NOMO-1 treated with dmso at 0.1 percent for 144 hours (cell line): ENCODE results near the gene CLEC3B.
"Not testable (repeated sequence)": the region's sequence is repeated elsewhere in the genome, so short reads cannot be mapped to it uniquely, and the experiment has no call there.

Experiments used
- DNase-seq: peaks from one replicate; lab custom pipeline; 2025; ENCODE audit not compliant: unreplicated experiment; lab: John Stamatoyannopoulos, UW

The CLEC3B gene

DNA sequence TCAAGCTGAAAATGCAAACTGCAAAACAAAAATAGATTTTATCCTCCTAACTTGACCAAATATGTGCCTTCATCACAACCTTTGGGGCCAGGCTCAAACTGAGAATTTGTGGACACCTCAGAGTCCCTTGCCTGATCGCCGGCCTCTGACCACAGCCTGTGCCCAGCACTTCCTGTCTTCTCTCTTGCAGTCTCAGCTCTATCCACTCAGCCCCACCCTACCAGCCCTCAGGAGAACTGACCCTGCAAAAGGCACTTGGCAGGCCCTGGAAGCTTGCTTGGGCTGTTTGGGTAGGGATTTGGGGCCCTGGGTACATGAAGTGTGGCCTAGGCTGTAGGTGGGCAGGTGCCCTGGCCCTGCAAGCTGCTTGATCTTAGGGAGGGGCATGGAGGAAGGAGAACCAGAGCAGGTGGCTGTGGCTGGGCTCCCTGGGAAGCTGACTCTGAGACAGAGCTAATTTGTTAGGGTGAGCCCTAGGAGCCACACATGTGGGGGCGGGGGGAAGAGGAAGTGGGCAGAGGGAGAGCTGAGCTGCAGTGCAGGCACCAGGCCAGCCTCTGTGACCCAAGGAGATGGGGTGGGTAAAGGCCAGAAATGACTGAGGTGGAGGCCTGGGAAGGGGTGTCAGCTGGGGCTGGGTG, 8.6 kb downstream of the CLEC3B start:
- peak; percentile 83 for DNase-seq

DNA sequence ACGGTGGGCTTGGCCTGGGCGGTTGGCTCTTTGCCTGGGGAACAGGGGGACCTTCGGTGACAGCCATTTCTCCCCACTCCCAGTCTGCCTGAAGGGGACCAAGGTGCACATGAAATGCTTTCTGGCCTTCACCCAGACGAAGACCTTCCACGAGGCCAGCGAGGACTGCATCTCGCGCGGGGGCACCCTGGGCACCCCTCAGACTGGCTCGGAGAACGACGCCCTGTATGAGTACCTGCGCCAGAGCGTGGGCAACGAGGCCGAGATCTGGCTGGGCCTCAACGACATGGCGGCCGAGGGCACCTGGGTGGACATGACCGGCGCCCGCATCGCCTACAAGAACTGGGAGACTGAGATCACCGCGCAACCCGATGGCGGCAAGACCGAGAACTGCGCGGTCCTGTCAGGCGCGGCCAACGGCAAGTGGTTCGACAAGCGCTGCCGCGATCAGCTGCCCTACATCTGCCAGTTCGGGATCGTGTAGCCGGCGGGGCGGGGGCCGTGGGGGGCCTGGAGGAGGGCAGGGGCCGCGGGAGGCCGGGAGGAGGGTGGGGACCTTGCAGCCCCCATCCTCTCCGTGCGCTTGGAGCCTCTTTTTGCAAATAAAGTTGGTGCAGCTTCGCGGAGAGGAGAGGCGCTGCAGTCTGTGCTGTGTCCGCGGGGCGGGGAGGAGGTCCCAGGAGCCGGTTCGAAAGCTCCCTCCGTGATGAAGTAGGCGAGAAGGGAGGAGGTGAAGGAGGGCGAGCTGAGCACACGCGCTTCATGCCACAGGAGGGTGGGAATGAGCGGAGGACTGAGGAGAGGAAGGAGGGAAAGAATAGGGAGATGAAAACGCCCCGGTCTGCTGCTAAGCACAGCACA, 9.6 kb downstream of the CLEC3B start:
- DNase-seq = no peak

DNA sequence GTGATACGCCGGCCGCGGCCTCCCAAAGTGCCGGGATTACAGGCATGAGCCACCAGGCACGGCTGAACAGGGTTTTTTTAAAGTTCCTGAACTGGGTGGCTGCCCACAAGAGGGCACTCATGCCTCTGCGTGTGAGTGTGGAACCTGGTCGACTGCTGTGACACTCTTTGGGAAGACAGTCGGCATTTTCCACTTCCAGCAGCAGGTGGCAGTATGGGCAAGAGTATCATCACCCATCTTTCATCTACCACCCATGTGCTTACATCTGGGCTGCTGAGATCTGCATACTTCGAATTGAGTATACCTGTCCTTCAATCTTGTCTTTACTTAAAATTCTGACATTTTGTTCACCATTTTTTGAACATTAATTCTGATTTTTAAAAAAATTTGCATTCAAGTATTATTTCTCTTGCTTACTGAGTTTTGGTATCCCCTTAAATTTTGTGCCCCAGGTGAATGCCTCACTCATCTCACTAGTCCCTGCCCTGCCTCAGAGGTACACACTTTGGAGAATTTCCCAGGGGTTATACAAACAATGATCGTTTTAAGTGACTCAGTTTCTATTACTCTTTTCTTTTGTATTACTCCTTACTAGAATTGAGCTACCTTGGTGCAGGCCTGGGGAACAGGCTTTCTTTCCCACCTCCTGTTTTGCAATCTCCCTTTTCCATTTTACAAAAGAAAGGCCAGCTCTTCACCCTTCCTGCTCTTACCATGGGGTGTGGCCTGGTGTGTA, 11.8 kb downstream of the CLEC3B start:
- peak; percentile 80 for DNase-seq

DNA sequence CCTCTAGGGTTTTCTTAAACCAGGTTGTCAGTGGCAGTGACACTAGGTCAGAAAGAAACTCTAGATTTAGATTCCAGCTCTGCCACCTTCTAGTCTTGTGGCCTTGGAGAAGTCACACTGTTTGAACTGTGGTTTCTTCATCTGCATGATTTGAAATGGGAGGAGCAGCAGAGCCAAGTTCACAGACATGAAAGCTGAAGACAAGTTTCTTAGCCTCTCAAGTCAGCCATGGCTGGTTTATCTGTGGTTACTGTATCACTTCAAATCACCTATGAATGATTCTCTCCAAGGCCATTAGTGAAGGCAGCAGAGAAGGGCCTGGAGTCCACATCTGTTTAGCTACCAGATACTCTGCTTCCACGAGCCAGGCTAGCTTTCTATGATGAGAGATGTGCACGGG, 15.6 kb downstream of the CLEC3B start:
- no peak for DNase-seq

DNA sequence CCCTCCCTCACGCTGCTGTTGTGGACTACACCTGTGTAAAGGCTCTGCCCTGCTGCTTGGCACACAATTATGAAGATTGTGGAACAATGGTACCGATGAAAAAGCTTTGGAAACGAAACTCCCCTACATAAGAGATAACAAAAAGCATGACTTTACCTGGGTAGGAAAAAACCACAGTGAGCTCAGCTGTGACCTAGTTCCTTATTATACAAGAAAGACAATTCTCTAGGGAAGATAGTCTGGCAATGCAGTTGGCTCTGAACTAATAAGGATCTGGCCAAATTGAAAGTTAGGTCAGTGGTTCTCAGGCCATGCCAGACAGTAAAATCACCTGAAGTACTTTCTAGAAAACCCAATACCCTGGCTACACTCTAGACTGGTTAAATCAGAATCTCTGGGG, 16.1 kb downstream of the CLEC3B start:
- no peak for DNase-seq

DNA sequence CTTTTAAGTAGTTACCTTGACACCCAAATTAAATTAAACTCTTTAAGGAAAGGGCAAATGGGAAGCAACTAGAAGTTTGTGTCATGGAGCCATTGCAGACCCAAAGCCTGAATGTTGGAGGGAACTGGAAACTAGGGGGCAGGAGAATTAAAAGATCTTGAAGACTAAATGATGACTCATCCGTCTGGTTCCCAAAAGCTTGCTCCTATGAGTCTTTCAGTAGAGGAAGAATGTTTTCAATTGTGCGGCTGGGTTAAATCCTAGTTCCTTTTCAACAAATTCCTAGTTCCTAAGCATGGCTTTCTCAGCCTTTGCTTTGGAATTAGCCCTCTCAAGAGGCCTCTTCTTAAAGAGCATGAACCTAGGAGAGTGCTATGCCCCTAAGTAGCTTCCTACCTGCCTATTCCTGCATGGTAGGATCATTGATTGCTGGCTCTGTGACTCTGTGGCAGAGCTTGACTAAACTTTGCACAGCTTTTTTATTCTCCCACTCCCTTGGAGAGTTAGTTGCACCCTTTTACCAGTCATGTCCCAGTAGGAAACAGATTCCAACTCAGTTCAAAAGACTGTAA, 17.7 kb downstream of the CLEC3B start:
- no peak for DNase-seq

DNA sequence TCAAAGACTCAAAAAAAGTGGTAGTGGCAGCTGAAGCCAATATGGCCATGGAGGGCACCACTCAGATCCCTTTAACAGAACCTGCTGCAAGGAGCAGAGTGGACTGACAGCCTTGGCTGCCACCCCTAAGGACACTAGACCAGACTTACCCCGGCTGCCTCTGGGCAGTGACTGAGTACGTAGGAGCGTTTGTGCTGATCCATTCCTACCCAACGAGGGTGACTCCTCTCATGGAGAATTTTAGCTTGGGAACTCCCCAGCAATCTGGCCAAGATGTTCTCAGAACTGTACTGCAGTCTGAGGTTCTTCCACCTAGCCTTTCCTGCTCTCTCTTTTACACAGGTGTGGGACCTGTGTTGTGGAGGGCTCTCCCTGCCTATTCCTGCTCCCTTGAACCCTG, 22.1 kb downstream of the CLEC3B start:
- DNase-seq = no peak

DNA sequence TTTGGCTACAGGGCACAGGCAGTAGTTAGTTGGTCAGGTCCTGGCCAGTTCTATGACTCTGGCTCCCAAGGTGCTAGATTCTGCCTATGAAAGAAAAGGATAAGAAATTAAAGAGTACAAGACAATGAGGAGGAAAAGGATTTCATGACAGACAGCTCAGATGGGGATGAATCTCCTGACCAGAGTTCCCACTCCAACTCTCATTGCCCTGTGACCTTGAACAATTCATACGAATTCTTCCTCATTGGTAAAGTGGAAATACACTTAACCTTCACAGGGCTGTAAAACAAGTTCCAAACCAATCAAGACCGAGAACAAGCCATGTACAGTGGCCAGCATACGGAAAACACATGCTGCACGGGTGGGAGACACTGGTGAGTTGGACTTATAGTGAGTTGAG, 23.7 kb downstream of the CLEC3B start:
- no peak for DNase-seq

DNA sequence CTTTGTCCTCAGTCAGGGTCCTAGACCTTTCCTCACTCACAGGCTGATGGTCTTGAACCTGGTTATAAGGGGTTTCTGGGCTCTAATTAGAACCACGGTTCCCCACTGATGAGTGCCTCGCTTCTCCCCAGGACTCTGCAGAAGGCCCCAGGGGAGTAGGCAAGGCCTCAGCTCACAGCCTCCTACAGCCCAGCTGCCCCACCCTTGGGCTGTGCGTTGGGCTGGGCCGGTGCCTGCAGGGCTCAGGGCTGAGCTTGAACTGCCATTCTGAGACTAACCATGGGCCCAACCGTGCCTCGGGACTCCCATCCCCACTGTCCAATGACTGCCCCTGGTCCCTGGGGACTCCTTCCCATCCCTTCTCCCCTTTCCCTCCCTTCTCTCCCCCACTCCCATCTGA, 25.6 kb downstream of the CLEC3B start:
- DNase-seq = no peak

DNA sequence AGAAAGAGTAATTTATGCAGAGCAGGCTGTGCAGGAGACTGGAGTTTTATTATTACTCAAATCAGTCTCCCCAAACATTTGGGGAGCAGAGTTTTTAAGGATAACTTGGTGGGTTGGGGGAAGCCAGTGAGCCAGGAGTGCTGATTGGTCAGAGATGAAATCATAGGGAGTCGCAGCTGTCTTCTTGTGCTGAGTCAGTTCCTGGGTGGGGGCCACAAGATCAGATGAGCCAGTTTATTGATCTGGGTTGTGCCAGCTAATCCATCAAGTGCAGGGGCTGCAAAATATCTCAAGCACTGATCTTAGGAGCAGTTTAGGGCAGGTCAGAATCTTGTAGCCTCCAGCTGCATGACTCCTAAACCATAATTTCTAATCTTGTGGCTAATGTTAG, 27.7 kb downstream of the CLEC3B start:
- not testable (repeated sequence) for DNase-seq

DNA sequence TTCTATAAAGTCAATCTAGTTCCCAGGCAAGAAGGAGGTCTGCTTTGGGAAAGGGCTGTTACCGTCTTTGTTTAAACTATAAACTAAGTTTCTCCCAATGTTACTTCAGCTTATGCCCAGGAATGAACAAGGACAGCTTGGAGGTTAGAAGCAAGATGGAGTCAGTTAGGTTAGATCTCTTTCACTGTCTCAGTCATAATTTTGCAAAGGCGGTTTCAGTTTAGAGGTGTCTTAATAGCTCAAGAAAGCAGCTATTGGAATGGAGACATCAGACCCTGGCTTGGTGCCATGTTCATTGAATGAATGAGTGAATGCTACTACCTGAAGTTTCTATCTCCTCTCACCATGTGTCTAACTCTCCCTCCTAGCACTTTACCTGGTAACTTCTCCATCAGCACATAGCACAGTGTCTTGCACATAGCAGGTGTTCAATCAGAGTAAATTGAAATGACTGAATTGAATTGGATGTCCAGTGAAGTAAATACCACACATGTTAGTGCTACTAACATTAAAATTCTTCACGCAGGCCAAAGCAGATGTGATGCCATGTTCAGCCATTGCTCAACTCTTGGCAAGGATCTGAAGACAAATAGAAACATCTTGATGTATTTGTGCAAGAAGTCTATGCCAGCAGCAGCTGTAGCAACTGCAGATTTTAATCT, 28.2 kb downstream of the CLEC3B start:
- DNase-seq = no peak

DNA sequence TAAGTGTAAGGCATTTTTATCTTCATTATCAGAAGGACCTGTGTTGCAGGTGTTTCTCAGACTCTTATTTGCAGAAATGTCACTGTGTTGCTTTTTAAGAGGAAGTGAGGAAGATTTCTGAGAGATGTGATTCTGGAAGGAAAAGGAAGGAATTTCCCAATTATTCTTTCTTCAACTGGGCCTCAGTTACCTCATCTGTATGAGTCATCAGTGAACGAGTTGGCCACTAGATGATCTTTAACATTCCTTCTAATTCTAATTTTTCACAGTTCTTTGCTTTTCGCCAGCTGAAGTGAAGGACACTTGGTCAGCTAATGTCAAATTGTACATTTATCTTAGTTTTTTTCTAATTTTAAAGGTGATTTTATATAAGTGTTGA, 28.9 kb downstream of the CLEC3B start:
- DNase-seq = no peak

DNA sequence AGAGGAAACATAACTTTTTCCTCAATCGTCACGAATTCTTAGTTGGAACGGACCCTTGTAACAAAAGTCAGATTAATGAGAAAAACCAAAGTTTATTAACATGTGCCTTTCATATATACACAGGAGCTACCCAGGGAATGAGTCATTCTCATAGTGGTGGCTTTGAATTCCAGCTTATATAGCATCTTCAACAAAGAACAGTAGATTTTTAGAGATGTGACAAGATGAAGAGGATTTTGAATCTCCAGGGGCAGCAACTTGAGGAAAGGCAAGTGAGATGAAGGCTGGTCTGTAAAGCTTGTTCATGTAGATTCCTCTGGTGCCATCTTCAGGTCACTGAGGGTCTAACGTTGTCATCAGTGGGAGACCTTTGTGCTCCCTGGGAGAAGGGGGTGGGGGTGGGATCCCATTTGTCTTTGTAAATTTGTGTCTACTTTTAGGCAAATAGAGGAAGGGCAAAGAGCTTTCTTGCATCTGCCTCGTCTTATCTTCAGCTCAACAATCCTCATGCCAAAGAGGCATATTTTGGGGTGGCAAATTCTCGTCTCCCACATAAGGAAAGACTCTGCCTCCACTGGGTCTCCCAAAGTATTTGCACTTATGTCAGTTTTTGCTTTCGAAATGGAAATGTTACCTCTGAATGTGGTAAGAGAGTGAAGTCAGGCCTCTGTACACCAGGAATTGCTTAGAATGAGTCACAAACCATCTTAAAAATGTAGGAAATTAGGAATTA, 29.5 kb downstream of the CLEC3B start:
- no peak for DNase-seq

DNA sequence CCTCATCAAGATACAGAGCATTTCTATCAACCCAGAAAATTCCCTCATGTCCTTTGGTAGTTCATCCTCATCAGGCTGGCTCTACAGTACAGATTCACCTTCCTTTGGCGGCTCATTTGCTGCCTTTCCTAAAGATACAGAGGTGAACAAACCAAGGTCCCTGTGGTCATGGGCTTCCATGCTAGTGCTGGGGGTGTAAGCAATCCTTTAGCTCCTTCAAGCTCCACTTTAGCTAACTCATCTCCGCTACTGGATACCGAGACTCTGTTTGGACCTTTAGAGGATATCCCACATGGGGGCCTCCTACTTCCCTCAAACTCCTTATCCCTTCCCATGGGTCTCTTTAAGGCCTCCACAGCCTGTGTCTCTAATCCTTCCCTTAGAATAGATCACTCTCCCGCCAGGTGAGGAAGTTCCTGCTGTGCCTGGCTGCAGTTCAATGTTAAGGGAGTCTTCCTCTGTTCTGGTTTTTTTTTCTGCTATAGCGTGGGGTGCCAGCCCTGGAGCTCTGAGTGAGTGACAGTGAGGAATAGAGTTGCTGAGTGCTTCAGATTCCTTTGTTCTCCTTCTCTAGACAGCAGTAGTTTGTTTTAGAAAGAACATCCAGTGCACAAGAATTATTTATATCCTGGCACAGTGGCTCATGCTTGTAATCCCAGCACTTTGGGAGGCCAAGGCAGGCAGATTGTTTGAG, 30.7 kb downstream of the CLEC3B start:
- no peak for DNase-seq

DNA sequence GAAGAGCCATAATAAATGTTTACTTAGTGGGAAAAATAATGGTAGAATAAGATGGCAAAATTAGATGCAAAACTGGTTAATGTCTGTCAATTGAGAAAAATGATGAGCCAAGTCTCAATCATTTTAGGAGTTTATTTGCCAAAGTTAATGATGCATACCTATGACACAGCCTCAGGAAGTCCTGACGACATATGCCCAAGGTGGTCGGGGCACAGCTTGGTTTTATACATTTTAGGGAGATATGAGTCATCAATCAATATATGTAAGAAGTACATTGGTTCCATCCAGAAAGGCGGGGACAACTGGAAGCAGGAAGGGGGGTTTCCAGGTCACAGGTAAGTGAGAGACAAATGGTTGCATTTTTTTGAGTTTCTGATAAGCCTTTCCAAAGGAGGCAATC, 31.5 kb downstream of the CLEC3B start:
- DNase-seq = no peak

DNA sequence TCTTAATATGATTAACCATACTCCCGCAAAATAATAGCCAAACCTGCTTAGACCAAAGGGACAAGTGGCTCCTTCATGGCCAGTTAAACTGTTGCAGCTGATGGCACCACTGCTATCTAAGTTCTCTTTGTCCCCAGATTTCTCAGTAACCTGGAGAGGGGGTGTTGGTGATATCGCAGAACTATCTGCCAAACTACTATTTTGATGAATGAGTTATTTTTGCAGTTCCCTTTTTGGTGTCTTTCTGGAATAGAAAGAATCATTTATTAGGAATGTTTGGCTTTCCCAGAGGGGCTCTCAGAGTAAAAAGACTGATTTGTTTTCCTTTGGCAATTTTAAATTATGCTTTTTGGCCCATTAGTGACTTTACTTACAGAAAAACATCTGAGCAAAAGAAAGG, 33.0 kb downstream of the CLEC3B start:
- DNase-seq = no peak

DNA sequence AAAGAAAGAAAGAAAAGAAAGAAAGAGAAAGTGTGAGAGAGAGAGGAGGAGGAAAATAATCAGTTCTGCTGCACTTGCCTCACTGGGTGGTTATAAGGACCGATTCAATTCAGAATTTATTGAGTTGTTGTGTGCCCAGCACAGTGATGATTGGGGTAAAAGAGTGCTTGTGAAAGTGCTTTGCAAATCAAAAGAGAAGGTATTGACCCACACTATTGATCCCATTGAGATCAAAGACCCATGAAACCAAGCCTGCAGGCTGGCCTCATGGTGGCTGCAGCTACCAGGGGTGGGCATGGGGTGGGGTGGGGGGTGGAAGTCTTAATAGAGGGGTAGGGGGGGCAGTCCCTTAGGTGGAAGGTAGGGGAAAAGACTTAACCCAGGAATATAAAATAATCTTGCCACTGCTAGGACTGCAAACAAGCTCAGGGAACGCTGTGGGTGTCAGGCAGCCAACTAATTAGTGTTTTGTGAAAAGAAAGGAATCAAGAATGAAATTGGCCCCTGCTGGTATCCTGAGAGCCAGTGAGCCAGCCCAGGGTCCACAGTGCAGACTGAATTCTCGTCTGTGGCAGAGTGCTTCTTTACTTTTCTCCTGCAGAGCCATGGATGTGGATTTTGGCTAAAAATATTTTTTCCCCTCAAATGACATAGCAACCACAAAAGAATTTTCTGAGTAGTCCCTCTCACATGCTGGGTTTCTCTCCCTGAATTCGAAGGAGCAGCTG, 34.2 kb downstream of the CLEC3B start:
- DNase-seq = no peak

DNA sequence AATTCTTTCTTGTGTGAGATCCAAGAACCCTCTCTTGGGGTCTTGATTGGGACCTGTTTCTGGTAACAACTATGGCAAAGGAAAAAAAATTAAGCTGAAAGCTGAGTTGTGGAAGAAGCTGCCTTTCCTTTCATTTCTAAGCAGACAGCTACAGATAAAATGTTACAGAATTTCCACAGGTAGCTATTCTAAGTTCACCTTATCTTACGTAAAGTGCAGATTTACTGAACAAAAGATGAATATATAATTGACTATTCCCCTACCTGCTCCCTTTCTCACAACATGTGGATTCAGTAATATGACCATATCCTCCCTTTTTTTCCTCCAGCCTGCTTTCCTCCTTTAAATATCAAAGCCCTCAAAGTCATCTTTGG, 36.6 kb downstream of the CLEC3B start:
- no peak for DNase-seq
